GM12872 (cell line): ENCODE measurements around the gene PLEKHA5.

Experiments used
- CTCF ChIP-seq: IDR thresholded peaks from 3 replicates; pipeline ENCODE4 v1.5.1; 2011; ENCODE audit warnings: low read depth, mild to moderate bottlenecking, low read length, moderate library complexity; ENCODE audit not compliant: insufficient read depth

Gene PLEKHA5

GRCh38 chr12:19144287-19144686, 14.8 kb downstream of the PLEKHA5 start:
- no peak for TF ChIP-seq CTCF

- TF ChIP-seq CTCF, result no peak
Measured at GRCh38 chr12:19144985-19145384, 15.5 kb downstream of the PLEKHA5 start.

GRCh38 chr12:19148860-19149259, 19.3 kb downstream of the PLEKHA5 start:
- TF ChIP-seq CTCF, result no peak

- no peak for TF ChIP-seq CTCF
Measured at GRCh38 chr12:19150273-19150900, 20.9 kb downstream of the PLEKHA5 start.

GRCh38 chr12:19151298-19151697, 21.8 kb downstream of the PLEKHA5 start:
- TF ChIP-seq CTCF, result no peak

- TF ChIP-seq CTCF, result no peak
Measured at GRCh38 chr12:19153396-19153795, 23.9 kb downstream of the PLEKHA5 start.

GRCh38 chr12:19154686-19155085, 25.2 kb downstream of the PLEKHA5 start:
- no peak for TF ChIP-seq CTCF
